ENCODE results near the gene PTPN23.

The PTPN23 gene

DNA sequence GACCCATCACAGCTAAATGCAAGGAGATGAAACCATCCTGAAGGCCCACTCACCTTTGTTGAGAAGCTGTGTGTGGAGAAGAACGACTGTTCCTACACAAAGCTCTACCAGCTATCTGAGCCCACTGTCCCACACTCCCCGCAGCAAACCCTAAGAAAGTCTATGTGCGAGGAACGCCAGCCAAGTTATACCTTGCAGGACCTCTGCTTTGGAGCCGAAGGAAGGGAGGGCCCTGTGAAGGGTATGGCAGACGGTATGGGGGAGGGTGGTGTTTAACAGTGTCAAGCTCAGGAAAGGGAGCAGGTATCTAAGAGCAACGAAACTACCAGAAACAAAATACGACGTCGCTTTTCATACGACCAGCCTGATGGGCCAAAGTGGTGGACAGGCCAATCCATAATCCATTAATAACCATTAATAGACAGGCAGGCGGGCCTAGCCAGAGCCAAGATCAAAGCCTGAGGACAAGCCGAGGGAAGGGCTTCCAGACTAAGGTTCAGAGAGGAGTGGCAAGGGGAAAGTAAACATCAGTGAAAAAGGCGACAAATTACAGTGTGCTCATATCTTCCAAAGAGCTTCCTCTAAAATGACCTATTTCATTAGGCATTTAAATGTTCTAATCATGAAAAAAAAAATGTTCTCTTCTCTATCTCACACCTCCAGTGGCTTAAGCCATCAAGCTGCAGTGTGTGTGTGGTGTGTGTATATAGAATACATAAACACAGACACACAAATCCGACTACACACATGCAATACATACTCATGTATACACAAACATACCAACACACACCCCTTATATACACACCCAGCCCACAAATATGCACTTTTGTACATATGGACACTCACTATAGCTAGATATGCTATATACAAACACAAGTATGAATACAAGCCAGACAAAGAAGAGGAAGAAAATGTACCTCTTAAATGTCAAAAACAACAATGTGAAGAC, 43.9 kb downstream of the PTPN23 start:
- Histone ChIP-seq H4K20me1 (ENCODE audit: insufficient read depth, low read length) (no peaks in the 10 kb centered on the region), H3K9me3 (replicated peaks; ENCODE audit: insufficient read depth, low read length) (no peaks in the 10 kb centered on the region), H3K79me2 (ENCODE audit: low read length) (no peaks in the 10 kb centered on the region), H3K9ac (ENCODE audit: low read length) (no peak overlapping the region), H3K4me3 (ENCODE audit: low read length) (no peak overlapping the region), H3F3A (ENCODE audit: insufficient read depth, low read length) (peaks cover 2% of the 10 kb centered on the region; the same call in 1 of the 2 replicates), H3K9me2 (replicated peaks; ENCODE audit: insufficient read depth, low read length) (no peaks in the 10 kb centered on the region), H3K36me3 (replicated peaks; ENCODE audit: insufficient read depth, low read length) (no peaks in the 10 kb centered on the region), H3K27ac (ENCODE audit: low read length) (no peak overlapping the region), H3K4me2 (ENCODE audit: low read depth, low read length) (no peak overlapping the region), H3K4me1 (ENCODE audit: low read length) (peaks cover 7% of the 10 kb centered on the region; the same call in 1 of the 2 replicates), H3K27me3 (replicated peaks; ENCODE audit: insufficient read depth, low read length) (no peaks in the 10 kb centered on the region), H2AFZ (ENCODE audit: low read length) (no peak overlapping the region)
- TF ChIP-seq EZH2 (optimal IDR thresholded peaks at IDR 0.05; ENCODE audit: low read depth, low read length) (no peak), EZH2phosphoT487 (IDR thresholded peaks at IDR 0.05; ENCODE audit: low read length) (no peak)
- TF ChIP-seq, protein P1, sequence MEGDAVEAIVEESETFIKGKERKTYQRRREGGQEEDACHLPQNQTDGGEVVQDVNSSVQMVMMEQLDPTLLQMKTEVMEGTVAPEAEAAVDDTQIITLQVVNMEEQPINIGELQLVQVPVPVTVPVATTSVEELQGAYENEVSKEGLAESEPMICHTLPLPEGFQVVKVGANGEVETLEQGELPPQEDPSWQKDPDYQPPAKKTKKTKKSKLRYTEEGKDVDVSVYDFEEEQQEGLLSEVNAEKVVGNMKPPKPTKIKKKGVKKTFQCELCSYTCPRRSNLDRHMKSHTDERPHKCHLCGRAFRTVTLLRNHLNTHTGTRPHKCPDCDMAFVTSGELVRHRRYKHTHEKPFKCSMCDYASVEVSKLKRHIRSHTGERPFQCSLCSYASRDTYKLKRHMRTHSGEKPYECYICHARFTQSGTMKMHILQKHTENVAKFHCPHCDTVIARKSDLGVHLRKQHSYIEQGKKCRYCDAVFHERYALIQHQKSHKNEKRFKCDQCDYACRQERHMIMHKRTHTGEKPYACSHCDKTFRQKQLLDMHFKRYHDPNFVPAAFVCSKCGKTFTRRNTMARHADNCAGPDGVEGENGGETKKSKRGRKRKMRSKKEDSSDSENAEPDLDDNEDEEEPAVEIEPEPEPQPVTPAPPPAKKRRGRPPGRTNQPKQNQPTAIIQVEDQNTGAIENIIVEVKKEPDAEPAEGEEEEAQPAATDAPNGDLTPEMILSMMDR (IDR thresholded peaks at IDR 0.05; ENCODE audit: low read length) = no peak
- DNase-seq = no peak

DNA sequence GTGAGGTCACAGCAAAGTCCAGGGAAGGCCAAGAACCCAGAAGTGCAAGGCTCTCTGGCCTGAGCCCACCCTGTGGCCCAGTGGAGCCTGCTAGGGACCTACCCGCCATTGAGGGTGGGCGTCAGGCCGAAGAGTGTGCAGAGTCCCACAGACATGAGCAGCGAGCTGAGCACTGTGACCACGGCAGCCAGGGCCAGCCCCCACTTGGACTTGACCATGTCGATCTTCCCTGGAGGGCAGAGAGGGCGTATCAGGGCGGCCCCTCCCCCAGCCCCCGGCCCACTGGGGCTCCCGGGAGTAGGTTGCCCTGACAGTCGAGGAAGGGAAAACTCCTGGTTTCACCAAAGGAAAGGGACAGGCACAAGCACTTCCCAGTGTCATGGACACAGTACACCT, 44.6 kb downstream of the PTPN23 start:
- H3K36me3 ChIP-seq (replicated peaks; ENCODE audit: insufficient read depth, low read length) = no peaks in the 10 kb centered on the region
- no peaks in the 10 kb centered on the region for H3K9me3 ChIP-seq (replicated peaks; ENCODE audit: insufficient read depth, low read length)
- H3K27ac ChIP-seq (ENCODE audit: low read length) = no peak overlapping the region

DNA sequence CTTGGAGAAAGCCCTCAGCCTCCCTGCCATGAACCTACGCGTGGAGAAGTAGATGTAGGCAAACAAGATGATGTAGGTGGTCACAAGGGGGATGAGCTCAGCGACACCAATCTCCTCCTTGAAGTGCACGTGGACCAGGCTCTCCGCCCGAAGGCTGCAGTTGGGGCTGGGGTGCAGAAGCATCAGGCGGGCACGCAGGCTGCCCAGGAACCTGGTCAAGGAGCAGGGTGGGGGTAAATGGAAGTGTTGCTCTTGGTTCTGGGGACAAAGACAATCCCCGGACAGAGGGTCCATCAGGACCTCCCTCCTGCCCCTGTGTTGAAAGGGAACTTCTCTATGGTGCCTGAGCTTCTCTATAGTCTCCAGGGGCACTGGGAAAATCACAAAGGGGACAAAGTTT, 45.1 kb downstream of the PTPN23 start:
- Histone ChIP-seq H3F3A (ENCODE audit: insufficient read depth, low read length) (peaks cover 2% of the 10 kb centered on the region; the same call in 1 of the 2 replicates), H3K36me3 (replicated peaks; ENCODE audit: insufficient read depth, low read length) (no peaks in the 10 kb centered on the region), H3K4me1 (ENCODE audit: low read length) (peaks cover 7% of the 10 kb centered on the region; the same call in 1 of the 2 replicates), H3K9me2 (replicated peaks; ENCODE audit: insufficient read depth, low read length) (no peaks in the 10 kb centered on the region), H3K4me2 (ENCODE audit: low read depth, low read length) (no peak overlapping the region), H3K9me3 (replicated peaks; ENCODE audit: insufficient read depth, low read length) (no peaks in the 10 kb centered on the region), H3K27ac (ENCODE audit: low read length) (no peak overlapping the region), H3K27me3 (replicated peaks; ENCODE audit: insufficient read depth, low read length) (no peaks in the 10 kb centered on the region), H3K9ac (ENCODE audit: low read length) (no peak overlapping the region), H4K20me1 (ENCODE audit: insufficient read depth, low read length) (no peaks in the 10 kb centered on the region), H3K4me3 (ENCODE audit: low read length) (no peak overlapping the region), H2AFZ (ENCODE audit: low read length) (no peak overlapping the region), H3K79me2 (ENCODE audit: low read length) (no peaks in the 10 kb centered on the region)
- TF ChIP-seq, protein P1 (IDR thresholded peaks at IDR 0.05; ENCODE audit: low read length) = no peak
- no peak for DNase-seq

More for the DNA sequence above, 44.6 kb downstream of the PTPN23 start:
- no peaks in the 10 kb centered on the region for H4K20me1 ChIP-seq (ENCODE audit: insufficient read depth, low read length)
- no peak for DNase-seq
- no peaks in the 10 kb centered on the region for H3K79me2 ChIP-seq (ENCODE audit: low read length)
- H3K4me2 ChIP-seq (ENCODE audit: low read depth, low read length) = no peak overlapping the region
- peaks cover 2% of the 10 kb centered on the region; the same call in 1 of the 2 replicates for H3F3A ChIP-seq (ENCODE audit: insufficient read depth, low read length)
- no peaks in the 10 kb centered on the region for H3K27me3 ChIP-seq (replicated peaks; ENCODE audit: insufficient read depth, low read length)
- H3K4me3 ChIP-seq (ENCODE audit: low read length) = no peak overlapping the region
- TF ChIP-seq EZH2 (optimal IDR thresholded peaks at IDR 0.05; ENCODE audit: low read depth, low read length) (no peak), EZH2phosphoT487 (IDR thresholded peaks at IDR 0.05; ENCODE audit: low read length) (no peak)
- TF ChIP-seq, protein P1 (IDR thresholded peaks at IDR 0.05; ENCODE audit: low read length) = no peak
- H3K9me2 ChIP-seq (replicated peaks; ENCODE audit: insufficient read depth, low read length) = no peaks in the 10 kb centered on the region
- H3K9ac ChIP-seq (ENCODE audit: low read length) = no peak overlapping the region
- H3K4me1 ChIP-seq (ENCODE audit: low read length) = peaks cover 7% of the 10 kb centered on the region; the same call in 1 of the 2 replicates
- H2AFZ ChIP-seq (ENCODE audit: low read length) = no peak overlapping the region
